22Rv1 (cell line): ENCODE measurements around the gene EPHB1.

ENCODE experiments used
- ZFX ChIP-seq: fragments of 450-650 bp; IDR thresholded peaks from 2 replicates; pipeline ENCODE4 v1.6.1; 2017; ENCODE audit warnings: antibody characterized with exemption, borderline replicate concordance
- TF ChIP-seq, protein P1 (sequence below): fragments of 450-650 bp; IDR thresholded peaks from 2 replicates; pipeline ENCODE4 v1.5.1; 2017; ENCODE audit warnings: mild to moderate bottlenecking

DNA sequence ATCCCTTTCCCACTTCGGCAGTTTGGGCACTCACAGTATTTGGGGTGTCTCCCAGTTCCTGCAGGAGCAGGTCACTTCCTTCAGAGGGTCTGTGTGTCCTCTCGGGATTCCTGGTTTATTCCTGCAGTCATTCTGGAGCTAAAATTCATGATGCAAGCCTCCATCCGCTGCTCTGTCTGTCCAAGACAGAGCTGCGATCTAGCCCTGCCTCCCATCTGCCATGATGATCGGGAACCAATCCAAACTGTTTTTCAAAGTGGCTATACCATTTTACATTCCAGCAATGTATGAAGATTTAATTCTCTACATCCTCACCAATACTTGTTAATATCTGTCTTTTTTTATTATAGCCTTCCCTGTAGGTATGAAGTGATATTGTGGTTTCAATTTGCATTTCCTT, 273.0 kb downstream of the EPHB1 start:
- TF ChIP-seq, protein P1, sequence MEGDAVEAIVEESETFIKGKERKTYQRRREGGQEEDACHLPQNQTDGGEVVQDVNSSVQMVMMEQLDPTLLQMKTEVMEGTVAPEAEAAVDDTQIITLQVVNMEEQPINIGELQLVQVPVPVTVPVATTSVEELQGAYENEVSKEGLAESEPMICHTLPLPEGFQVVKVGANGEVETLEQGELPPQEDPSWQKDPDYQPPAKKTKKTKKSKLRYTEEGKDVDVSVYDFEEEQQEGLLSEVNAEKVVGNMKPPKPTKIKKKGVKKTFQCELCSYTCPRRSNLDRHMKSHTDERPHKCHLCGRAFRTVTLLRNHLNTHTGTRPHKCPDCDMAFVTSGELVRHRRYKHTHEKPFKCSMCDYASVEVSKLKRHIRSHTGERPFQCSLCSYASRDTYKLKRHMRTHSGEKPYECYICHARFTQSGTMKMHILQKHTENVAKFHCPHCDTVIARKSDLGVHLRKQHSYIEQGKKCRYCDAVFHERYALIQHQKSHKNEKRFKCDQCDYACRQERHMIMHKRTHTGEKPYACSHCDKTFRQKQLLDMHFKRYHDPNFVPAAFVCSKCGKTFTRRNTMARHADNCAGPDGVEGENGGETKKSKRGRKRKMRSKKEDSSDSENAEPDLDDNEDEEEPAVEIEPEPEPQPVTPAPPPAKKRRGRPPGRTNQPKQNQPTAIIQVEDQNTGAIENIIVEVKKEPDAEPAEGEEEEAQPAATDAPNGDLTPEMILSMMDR = no peak
- no peak for TF ChIP-seq ZFX
